Globus pallidus (tissue), 1 donor: ENCODE measurements around the gene OXA1L.
"Not testable (repeated sequence)": the region's sequence is repeated elsewhere in the genome, so short reads cannot be mapped to it uniquely, and the experiment has no call there.

Source experiments
- DNase-seq: peaks from one replicate; pipeline ENCODE4 v3.0.0-alpha.2; 2015; ENCODE audit warnings: low spot score

OXA1L gene

DNA sequence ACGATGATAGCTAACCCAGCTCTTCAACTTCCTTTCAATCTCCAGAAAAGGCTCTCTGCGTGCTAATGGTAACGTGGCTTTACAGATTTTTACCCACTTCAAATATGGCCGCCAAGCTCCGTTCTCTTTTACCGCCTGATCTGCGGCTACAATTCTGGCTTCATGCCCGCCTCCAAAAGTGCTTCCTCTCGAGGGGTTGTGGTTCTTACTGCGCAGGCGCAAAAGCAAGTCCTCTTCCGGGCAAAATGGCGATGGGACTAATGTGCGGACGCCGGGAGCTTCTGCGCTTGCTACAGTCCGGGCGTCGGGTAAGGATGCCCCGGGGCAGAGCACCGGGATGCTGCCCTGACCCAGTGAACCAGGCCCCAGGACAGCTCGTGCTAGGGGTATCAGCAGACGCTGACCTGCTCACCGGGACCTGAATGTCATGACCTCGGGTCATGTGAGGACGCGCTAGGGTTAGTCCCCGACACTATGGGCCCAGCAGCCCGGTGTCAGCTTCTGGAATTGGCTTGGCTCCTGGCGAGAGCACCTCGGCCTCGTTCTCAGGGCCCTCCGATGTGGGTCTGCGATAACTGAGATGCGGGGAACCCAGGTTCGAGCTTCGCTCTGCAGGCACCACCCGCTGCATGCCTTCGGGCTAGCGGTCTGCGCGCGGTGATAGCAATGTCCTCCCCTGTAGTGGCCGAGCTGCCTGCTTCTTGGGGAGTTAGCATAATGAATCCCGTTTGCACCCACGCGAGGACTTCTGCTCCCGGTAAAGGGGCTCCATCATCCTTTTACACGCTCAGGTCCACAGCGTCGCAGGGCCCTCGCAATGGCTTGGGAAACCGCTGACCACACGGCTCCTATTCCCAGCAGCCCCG lies at the start of gene OXA1L:
TSS of gene OXA1L (plus strand) at position 232 of the 866 bp plus-strand sequence. CDS start at position 246, 14 bp downstream.
- peak; percentile 96 for DNase-seq

DNA sequence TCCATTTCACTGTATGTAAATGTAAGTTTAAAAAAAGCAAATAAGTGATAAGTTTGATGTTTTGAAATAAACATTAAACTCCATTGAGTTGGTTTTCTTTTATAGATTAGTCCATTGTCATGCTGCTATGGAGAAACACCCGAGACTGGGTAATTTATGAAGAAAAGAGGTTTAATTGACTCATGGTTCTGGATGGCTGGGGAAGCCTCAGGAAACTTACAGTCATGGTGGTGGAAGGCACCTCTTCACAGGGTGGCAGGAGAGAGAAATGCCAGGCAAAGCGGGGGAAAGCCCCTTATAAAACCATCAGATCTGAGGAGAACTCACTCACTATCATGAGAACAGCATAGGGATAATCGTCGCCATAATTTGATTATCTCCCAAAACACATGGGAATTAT lies 48.4 kb upstream of the OXA1L start:
- DNase-seq = no peak

DNA sequence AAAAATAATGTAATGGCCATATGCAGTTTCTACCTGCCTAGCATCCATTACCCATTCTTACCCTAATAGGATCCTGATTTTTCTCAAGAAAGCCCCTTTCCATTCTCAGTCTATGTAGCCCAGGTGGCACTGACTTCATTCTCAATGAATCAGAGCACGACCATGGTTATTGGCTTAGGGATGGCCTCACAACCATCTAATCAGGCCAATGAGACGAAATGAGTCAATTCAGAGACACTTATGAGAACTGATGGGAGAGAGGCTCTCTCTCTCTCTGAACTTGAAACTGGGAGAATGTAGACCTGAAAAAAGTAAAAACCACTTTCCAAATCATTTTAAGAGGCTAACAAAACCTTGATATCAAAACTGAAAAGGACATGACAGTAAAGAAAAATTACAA lies 45.3 kb upstream of the OXA1L start:
- no peak for DNase-seq

DNA sequence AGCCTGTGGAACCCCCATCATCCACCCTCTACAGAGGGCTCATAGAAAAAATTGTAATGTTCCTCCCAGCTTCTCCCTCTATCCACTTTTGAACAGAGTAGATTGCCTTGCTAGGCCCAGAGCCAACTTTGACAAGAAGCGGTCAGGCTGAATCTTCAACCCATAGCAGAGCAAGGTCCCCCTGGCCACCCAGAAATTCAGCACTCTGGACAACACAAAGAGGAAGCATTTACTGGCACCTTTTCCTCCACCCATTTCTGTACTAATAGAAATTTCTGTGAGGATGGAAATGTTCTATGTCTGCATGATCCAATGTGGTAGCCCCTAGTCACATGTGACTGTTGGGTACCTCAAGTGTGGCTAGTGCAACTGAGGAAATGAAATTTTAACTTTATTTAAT lies 42.7 kb upstream of the OXA1L start:
- no peak for DNase-seq

DNA sequence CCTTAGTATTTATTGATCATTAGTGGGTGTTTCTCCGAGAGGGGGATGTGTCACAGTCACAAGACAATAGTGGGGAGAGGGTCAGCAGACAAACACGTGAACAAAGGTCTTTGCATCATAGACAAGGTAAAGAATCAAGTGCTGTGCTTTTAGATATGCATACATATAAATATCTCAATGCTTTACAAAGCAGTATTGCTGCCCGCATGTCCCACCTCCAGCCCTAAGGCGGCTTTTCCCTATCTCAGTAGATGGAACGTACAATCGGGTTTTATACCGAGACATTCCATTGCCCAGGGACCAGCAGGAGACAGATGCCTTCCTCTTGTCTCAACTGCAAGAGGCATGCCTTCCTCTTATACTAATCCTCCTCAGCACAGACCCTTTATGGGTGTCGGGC lies 41.6 kb upstream of the OXA1L start:
- not testable (repeated sequence) for DNase-seq

DNA sequence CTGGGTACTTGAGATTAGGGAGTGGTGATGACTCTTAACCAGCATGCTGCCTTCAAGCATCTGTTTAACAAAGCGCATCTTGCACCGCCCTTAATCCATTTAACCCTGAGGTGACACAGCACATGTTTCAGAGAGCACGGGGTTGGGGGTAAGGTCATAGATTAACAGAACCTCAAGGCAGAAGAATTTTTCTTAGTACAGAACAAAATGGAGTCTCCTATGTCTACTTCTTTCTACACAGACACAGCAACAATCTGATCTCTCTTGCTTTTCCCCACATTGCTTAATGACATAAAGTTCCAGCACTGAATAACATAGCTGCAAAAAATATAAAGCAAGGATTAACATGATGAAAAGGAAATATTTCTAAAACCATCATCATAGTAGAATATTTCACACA lies 41.1 kb upstream of the OXA1L start:
- not testable (repeated sequence) for DNase-seq

DNA sequence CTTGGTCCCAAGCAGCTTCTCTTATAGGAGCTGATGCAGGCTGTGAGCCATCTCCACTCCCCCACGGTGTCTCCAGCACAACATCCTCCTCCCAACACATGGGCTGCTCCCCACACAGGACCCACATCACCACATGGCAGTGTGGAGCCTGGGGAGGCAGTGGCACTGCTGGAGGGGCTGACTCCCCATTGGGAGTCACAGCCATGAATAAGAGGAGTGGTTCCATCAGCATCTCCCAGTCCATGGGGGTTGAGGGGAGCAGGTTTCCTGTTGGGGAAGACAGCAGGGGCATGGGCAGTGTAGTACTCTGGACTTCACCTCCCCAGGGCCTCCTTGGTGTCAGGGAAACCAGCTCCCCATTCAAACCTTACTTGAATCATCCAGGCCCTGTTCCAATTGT lies 40.5 kb upstream of the OXA1L start:
- DNase-seq = no peak

DNA sequence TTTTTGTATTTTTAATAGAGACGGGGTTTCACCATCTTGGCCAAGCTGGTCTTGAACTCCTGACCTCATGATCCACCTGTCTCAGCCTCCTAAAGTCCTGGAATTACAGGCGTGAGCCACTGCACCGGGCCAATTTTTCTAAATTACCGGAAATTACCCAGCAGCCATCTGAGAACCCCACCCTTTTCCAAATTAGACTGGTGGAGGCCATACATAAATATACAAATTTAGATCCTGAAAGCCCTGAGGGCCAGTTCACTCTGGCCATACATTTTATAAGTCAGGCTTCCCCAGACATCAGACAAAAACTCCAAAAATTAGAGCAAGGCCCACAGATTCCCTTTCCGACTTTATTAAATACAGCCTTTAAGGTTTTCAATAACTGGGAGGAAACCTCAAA lies 34.4 kb upstream of the OXA1L start:
- not testable (repeated sequence) for DNase-seq

DNA sequence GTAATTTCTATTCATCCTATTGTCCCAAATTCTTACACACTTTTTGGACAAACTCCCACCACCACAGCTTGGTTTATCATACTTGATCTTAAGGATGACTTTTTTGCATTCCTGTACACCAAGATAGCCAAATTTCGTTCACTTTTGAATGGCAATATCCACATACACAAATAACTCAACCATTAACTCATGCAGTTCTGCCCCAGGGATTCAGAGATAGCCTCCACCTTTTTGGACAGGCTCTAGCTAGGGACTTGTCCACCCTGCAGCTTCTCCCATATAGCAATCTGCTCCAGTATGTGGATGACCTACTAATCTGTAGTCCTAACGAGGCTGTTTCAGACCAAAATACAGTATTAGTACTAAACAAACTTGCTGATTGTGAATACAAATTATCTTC lies 32.7 kb upstream of the OXA1L start:
- no peak for DNase-seq

DNA sequence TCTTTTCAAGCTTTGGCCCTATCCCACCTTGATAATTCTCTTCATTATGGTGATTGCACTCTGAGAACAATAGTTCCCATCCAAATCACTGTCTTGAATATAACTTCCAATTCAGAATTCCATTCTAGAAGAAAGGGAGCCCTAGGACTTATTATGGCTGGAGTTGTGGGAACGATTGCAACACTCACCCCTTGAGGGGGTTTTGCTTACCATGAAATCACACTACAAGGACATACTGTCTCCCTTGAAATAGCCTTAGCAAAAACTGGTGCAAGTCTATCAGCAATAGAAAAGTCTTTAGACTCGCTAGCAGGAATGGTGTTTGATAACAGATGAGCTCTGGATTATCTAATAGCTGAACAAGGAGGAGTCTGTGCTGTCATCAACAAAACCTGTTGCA lies 31.4 kb upstream of the OXA1L start:
- DNase-seq = no peak

DNA sequence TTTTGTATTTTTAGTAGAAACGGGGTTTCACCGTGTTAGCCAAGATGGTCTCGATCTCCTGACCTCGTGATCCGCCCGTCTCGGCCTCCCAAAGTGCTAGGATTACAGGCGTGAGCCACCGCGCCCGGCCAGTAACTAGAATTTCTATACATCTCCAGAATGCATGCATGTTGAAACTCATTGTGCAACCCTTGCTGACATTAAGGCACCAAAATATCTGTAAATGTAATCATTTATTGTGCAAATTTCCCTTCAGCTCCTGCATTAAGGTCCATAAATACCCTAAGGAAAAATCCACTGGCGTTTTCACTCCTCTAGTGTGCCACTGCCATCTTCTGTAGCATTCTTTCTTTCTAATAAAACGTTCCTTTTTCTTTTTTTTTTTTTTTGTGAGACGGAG lies 30.1 kb upstream of the OXA1L start:
- not testable (repeated sequence) for DNase-seq

DNA sequence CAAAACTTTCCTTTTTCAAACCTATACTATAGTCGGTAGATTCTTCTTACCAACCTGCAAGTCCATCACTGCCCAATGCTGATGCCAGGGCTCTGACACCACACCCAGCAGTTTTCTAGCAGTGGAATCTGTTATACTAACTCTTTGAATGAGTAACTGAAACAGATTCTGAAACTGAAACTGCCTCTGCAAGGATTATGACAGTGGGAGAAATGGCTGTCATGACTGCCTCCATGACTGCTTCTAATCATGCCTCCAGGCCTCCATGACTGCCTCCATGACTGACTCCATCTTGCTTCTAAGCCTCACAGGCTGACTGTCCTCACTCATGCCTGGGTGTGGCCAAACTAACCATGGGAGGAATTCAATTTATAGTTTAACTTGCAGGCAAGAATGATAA lies 29.4 kb upstream of the OXA1L start:
- DNase-seq = no peak

DNA sequence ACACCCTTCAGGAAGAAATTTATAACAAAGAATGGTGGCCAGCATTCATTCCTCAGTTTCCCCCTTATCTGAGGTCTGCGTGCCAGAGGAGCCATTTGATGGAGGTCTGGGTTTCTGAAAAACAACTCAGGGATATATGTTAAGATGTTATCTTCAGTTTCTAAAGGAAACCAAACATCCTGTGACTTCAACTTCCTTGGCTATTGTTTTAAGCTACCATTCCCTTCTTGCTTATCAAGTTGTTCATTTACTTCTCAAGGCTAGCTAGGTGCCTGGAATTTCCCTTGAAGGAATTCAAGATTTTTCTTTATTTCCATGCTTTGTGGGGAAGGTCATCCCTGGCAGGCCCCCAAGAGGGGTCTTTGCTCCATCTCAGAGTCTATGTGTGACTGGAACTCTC lies 27.1 kb upstream of the OXA1L start:
- DNase-seq = no peak

DNA sequence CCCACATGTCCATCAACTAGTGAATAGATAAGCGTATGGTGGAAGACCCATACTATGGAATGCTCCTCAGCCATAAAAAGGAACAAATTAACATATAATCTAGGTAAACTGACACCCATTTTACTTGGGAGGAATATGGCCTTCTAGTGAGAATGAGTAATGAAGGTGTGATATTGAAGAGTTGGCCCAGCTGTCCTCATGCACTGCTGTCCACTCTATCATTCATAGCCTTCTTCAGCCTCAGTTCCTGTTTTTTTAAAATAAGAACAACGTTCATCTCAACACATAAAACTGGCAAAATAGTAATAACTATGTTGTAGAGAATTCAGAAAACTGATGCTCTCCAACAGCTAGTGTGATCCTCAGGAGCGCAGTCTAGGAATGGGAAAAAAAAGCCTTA lies 26.5 kb upstream of the OXA1L start:
- no peak for DNase-seq

DNA sequence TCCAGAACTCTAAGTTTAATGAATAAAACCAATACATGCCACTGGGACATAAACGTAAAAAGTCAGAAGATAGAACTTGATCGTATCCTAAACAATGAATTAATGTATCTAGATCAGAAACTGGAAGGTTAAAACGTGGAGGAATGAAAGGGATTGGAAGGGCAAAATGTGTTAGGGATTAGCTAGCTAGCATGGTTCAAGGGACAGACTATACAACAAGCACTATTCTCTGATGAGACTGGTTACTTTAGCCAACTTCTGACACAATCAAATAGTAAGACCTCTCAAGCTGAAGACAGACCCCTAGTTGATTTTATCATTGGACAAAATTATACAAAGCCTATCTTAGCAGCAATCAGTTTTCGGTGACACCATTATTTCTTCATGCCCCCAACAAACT lies 18.7 kb upstream of the OXA1L start:
- DNase-seq = no peak

DNA sequence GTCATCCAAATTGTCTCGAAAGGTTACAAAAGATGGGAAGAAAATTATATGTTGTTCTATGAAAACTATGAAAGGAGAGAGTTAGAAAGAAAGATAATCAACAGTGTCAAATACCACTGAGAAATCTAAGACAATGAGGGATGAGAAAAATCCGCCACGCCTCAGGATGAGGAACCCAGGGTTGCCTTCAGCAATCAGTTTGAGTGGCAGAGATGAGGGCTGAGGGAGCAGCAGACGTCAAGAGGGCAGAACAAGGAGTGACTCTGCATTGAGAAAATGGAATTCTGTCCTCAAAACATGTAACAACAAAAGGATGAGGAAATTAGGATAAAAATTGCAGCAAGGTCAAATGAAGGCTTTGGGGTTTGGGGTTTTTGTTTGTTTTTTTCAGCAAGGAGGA lies 18.3 kb upstream of the OXA1L start:
- DNase-seq = no peak

DNA sequence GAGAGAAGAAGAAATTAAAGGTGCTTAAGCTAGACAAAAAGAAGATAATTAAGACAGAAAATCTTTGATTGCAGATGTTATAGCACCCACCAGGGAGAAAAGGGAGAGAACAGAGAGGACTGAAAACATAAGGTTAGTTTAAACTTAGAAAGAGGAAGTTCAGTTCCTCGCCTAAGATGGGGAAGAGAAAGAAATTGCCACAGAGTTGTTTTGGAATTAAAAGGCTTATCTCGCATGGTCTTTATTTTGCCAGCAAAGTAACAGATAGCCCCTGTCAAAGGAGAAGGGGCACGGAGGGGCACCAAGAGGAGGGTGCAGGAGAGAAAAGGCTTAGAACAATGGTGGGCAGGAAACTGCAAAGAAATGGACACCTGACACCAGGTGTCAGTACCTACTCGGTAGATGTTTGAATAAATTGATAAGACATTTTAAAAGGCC lies 17.8 kb upstream of the OXA1L start:
- DNase-seq = no peak

DNA sequence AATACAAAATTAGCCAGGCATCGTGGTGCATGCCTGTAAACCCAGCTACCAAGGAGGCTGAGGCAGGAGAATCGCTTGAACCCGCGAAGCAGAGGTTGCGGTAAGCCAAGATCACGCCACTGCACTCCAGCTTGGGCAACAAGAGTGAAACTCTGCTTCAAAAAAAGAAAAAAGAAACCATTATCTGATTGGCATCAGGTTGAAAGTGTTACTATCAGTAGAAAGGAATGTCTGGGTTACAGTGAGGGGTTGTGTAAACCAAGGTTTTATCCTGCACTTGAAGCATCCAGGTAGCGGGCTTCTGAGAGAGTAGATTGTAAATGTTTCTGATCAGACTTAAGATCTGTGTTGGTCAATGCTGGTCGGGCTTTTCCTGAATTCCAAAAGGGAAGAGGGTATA lies 14.1 kb upstream of the OXA1L start:
- DNase-seq = no peak

DNA sequence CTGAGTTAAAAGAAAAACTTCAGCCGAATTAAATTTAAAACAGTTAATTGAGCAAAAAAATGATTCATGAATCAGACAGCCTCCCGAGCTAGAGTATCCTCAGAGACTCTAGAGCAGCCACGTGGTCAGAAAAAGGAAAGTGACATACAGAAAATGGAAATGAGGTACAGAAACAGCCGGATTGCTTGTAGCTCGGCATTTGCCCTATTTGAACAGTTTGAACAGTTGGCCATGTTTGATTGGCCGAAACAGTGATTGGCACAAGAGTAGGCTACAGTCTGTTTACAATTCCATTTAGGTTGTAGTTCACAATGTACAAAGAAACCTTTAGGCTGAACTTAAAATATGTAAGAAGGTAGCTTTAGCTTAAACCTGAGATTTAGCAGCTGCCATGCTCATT lies 12.9 kb upstream of the OXA1L start:
- DNase-seq = no peak

DNA sequence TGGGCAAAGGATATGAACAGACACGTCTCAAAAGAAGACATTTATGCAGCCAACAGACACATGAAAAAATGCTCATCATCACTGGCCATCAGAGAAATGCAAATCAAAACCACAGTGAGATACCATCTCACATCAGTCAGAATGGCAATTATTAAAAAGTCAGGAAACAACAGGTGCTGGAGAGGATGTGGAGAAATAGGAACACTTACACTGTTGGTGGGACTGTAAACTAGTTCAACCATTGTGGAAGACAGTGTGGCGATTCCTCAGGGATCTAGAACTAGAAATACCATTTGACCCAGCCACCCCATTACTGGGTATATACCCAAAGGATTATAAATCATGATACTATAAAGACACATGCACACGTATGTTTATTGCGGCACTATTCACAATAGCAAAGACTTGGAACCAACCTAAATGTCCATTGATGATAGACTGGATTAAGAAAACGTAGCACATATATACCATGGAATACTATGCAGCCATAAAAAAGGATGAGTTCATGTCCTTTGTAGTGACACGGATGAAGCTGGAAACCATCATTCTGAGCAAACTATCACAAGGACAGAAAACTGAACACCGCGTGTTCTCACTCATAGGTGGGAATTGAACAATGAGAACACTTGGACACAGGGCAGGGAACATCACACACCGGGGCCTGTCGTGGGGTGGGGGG lies 8.4 kb upstream of the OXA1L start:
- not testable (repeated sequence) for DNase-seq

DNA sequence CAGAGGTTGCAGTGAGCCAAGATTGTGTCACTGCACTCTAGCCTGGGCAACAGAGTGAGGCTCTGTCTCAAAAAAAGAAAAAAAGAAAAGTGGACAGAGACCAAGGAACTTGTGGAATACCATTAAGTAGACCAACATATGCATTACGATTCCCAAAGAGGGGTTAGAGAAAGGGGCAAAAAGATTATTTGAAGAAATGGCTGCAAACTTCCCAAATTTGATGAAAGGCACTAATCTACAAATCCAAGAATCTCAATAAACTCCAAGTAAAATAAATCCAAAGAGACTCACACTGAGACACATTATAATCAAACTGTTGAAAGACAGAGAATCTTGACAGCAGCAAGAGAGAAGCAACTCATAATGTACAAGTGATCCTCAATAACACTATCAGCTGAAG lies 4.8 kb upstream of the OXA1L start:
- DNase-seq = no peak

DNA sequence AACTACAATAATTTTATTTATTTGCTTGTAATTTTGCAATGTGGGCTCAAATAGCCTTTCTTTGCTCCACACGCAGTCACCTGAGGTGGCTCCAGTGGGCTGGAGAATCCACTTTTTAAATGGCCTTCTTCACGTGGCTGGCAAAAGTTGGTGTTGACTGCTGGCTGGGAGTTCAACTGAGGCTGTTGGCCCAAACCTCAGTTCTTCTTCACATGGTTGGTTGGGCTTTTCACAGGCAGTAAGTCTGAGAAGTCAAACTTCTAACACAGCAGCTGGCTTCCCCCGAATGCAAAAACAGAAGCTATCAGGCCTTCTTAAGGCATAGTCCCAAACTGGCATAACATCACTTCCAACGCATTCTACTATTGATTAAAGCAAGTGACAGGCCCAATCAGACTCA lies 2.1 kb upstream of the OXA1L start:
- no peak for DNase-seq

DNA sequence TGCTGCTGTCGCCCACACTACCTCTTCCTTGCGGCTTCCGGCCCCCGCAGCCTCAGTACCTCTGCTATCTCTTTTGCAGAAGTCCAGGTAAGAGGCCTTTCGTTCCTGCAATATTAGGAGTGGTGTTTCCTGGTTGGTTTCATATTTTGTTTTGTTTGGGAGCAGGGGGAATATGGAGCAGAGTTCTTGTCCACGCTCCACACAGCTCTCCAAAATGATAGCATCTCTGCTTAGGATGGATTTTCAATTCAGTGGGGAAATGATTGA lies 768 bp downstream of the OXA1L start:
- DNase-seq = no peak

DNA sequence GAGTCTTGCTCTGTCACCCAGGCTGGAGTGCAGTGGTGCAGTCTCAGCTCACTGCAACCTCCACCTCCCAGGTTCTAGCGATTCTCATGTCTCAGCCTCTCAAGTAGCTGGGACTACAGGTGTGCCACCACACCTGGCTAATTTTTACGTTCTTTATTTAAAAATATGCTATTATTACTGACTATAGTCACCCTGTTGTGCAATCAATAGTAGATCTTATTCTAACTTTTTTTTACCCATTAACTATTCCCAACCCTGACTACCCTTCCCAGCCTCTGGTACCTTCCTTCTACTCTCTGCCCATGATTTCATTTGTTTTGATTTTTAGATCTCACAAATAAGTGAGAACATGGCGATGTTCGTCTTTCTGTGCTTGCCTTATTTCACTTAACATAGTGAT lies 2.5 kb downstream of the OXA1L start:
- no peak for DNase-seq
